NCI-H2107 treated with DMSO at 0.1 percent for 48 hours (cell line): Measurements from ENCODE around the gene MAP3K4.

ENCODE experiments used
- DNase-seq: peaks from one replicate; lab custom pipeline; 2025; ENCODE audit not compliant: unreplicated experiment; lab: John Stamatoyannopoulos, UW

The MAP3K4 gene

DNA sequence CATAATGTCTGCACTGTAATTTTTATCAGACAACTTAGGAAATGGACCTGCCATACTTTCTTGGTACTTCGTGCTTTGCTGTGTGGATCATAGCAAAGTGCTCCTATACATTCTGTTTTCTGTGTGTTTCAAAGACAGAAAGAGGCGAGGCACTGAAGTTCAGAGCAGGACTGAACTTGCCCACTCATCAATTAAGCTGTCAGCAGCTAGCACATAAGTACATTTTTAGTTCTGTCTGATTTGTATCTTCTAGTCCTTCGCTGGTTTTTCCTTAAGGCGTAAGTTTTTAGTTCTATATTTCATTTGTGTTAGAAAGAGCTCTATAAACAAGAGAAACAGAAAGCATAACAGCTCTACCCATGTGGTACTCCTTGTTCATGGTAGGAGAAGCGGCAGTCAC lies 42.1 kb downstream of the MAP3K4 start:
- DNase-seq, result no peak

DNA sequence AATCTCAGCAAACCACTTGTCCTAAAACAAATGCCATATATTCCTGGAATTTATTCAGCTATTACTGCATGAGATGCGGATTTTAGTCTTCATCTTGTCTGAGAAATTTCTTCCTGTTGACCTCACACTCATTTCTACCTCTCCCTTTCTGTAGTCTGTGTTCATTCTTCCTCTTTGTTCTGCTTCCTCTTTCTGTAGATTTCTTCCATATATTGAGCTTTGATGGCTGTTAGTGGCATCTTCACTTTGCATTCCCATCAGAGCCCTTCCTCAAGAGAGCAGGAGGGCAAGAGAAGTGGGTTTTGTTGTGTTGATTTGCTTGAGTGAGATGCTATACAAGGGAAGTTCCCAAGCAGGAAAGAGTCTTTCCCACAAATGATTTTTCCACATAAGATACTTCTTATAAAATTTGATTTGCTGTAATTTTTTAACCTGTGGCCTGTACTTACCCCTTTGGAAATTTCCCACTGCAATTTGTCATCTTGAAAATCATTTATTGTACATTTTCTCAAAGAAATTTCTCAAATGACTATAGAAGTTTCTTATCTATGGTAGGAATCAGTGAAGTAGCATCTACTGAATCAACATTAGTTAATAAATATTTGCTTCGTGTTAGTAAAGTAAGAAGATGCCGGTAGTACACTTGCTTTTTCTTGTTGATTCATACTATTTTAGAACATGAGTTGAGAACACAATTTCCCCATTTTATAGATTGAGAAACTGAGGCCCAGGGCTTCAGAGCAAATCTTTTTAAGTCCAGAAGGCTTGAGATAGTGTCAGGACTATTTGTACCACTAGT lies 43.8 kb downstream of the MAP3K4 start:
- DNase-seq, result no peak

DNA sequence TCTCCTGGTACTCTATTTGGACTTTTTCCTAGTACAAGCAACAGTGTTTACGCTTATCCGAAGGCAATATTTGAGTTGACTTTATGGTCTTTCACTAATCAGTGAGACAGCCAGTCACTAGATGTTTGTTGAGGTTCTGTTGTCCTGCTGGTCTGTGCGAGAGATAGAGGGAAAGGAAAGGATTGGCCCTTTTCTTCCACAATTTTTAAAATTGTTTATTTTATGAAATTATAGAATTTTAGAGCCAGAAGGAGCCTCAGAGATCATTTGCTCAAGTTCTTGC lies 44.4 kb downstream of the MAP3K4 start:
- DNase-seq, result no peak

DNA sequence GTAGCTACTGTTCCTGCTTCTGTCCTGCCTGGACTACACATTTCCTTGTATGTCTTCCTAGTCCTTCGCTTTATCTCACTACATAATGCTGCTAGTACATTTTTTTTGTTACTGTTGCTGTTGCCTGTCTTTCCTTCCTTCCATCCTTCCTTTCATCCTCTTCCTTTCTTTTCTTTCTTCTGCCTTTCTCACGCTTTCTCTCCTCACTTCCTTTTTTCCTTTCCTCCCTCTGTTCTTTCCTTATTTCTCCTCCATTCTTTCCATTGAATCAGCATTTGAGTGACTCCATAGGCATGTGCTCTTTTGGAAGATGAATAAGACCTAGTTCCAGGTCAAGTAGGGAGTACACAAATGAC lies 46.3 kb downstream of the MAP3K4 start:
- no peak for DNase-seq

DNA sequence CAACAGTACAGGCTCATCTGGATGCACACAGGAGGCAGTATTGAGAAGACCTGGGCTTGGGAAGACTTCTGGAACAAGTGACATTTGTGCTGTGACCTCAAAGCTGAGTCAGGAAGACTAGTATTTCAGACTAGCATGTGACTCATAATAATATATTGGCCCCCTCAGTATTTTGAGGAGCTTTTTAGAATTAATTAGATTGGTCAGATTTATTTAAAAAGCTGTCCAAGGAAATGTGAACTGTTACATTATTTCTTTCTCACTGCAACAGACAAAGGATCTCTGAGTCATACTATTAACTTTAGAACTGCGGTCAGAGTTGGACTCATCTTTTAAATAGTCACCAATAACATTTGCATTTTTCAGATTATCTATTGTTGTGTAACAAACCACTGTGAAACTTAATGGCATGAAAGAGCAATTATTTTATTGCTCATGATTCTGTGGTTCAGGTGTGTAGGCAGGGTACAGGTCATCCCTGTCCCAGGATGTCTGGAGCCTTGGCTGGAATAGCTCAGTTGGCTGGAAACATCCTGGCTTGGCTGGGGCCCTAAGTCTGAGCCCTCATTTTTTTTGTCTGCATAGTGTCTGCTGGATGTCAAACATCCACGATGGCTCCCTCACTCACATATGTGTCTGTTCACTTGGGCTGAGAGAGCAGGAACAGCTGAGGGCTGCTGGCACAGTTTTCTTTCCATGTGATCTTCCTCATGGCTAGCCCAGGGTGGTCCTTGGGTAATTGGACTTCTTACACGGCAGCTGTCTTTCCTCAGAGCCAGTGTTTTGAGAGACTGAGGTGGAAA lies 46.9 kb downstream of the MAP3K4 start:
- no peak for DNase-seq

DNA sequence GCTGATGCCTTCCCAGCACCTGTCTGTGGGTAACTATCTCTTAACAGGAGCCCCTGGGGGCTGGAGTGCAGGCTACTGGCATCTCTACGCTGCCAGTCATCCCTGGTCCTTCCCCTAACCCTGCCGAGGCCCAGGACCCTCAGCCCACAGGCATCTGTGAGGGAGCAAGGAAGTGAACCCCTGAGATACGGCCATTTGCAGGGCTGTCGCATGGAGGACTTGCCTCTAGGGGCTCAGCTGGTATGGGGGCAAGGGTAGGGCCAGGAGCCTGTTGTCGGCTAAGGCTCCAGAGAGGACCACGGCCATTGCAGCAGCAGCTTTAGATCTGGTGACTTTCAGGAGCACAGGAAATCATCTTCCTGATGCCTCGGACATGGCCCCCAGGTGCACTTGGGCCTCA lies 49.7 kb downstream of the MAP3K4 start:
- no peak for DNase-seq

DNA sequence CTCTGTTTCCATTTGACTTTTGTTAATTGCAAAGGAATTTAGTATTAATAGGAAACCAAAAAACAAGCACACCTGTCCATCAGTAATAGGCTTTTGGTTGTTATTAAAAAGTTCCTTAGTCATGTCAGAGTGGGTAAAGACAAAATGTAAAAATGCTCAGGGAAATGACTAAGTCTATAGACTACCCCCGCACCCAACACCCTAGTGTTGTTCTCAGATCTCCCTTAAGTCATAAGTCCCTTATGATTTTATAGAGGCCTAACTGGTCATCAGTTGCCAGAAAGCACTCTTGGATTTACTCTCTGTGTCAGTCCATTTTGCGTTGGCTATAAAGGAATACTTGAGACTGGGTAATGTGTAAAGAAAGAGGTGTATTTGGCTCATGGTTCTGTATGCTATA lies 52.8 kb downstream of the MAP3K4 start:
- DNase-seq, result no peak

DNA sequence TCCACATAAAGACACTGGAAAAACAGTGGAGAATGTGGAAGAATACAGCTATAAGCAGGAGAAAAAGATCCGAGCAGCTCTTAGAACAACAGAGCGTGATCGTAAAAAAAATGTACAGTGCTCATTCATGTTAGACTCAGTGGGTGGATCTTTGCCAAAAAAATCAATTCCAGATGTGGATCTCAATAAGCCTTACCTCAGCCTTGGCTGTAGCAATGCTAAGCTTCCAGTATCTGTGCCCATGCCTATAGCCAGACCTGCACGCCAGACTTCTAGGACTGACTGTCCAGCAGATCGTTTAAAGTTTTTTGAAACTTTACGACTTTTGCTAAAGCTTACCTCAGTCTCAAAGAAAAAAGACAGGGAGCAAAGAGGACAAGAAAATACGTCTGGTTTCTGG lies 57.1 kb downstream of the MAP3K4 start:
- DNase-seq, result no peak

DNA sequence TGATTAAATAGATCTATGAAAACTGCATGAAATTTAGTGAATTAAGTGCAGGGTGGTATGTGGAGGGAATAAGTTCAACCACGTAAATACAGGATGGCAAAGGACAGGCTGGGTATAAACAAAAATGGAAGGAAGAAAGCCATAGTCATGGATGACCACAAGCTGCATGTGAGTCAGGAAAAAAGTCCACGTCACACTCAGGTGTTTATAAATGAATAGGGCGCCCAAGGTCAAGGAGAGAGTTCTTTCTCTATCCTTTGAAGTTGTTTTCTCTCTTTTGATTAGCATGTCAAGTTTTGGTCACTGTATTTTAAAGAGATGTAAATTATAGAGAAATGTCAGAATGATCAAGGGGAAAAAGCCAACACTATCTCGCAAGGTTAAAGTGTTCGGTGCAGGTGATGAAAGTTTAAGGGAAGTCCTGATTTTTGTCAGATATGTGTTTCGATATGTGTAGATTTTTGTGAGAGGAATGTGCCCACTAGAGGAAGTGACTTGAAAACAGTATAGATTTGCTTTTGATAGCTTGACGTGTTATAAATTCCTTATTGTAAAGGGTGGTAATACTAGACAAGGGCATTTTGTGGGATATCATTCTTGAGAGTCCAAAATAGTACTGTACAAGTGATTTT lies 58.7 kb downstream of the MAP3K4 start:
- DNase-seq, result no peak

DNA sequence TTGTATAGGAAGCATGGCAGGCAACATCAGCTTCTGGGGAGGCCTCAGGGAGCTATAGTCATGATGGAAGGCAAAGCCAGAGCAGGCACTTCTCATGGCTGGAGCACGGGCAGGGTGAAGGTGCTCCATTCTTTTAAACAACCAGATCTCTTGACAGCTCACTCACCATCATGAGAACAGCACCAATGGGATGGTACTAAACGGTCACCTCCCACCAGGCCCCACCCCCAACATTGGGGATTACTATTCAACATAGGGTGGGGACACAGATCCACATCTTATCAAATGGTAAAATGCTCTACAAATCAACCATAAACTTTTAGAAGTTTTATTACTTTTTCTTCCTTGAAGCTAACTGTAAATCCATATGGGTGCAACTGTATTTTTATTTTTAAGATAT lies 61.5 kb downstream of the MAP3K4 start:
- DNase-seq, result no peak

DNA sequence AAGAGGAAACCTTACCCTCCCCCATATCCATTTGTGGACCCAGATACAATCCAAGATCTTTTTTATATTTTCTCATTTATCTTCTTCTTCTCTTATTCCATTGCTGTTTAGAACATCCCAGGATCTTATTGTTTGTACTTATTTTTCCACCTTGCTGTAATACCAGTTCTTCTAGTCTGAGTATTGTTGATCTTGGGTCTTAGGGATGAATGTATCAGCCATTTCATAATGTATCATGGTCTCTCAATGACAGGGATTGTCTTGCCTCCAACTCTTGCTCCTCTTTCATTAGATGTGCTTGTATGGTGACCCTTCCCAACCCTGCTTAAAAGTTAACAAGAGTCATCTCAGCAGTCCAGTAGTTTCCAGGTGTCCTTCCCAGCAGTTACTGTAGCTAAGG lies 63.3 kb downstream of the MAP3K4 start:
- DNase-seq, result no peak

DNA sequence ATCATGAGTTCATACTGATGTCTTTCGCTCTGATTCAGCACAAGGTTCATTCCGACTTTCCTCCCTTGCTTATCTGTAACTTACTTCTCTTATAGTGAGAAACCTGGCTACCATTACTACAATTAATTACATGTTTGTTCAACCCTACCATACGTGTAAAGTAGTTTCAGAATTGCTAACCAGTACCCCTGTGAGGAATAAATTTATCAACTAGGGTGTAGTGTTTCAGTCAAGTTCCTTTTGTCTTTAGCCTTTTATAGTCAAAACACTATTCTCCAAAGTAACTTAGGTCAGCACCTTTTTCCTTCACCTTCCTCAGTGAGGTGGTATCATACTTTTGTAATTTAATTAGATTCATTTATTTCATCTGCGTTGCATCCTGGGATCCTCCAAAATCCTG lies 64.9 kb downstream of the MAP3K4 start:
- no peak for DNase-seq

DNA sequence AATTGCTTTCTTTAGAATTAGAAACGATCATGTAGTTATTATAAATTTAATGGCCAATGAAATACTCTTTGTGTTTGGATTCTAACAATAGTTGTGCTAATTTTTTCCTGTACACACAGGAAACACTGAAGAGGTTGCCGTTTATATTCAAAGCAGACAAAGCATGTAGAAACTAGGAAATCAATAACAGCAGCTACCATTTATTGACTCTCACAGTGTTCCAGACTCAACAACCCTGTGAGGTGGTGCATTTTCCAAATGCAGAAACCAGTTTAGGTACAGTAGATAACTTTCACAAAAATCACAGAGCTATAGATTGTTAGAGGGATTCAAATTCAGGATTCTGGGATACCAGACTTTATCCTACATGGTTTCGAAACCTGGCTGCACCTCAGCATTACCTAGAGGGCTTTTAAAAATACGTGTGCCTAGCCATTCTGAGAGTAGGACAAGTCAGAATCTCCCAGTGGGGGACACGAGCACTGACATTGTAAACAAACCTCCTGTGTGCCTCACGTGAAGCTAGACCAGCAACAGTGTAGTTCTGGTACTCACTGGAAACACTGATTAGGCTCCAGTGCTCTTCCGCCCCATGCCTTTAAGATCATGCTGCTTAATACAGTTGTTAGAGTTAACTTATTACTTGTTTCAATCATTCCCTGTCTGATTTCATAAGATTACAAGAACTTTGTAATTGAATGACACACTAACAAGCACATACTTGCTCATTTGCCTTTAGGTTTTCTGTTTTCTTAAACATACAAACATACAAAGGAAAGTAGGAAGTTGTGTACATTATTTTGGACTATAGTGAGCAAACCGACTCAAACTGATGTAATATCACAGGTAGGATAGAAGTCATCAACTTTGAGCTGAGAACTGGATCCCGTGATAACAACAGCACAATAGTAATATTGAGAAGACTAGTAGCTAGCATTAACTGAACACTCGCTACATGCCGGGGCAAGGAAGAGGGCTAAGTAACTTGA lies 65.8 kb downstream of the MAP3K4 start:
- peak; percentile 50 for DNase-seq

DNA sequence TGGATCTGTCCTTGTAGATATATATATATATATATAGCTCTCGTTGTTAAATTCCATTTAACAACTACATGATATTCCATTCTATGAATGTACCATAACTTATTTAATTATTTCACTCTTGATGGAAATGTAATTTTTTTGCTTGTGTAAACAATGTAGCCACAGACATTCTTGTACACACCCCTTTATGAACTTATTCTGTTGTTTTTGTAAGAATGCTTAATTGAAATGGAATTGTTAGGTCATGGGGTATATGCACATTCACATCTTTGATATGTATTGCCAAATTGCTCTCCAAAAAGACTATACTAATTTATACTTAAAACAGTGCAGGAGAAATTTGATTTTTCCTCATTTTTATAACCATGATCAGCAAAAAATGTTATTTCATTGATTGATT lies 67.2 kb downstream of the MAP3K4 start:
- DNase-seq, result no peak

DNA sequence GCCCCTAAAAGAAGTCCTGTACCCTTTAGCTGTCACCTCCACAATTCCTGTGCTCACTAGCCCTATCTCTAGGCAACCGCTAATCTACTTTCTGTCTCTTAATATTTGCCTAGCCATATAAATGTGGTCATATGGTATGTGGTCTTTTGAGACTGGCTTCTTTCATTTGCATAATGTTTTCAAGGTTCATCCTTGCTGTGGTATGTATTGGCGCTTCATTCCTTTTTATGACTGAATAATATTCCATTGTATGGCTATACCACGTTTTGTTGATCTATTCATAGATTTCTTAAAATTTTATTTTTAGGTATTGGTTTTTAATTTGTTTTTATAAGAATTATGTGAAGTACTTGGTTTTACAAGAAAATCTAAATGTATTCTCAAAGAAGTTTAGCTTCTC lies 70.0 kb downstream of the MAP3K4 start:
- no peak for DNase-seq

DNA sequence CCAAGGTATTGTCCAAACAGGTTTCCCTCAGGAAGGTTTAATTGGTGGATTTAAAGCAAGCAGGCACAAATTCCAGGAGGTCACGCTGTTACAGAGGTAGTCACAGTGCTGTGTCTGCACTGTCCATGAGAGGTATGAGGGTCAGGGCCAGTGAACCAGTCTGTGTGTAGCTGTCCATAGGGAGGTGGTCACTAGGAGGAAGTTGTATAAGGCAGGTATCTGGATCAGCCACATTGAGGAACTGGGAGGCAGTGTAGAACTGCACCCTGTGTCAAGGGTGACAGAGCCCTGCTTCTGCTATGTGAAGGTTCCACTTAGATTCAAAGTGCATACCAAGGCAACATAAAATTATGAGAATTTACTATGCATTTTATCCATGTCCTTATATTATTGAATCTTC lies 73.3 kb downstream of the MAP3K4 start:
- no peak for DNase-seq

DNA sequence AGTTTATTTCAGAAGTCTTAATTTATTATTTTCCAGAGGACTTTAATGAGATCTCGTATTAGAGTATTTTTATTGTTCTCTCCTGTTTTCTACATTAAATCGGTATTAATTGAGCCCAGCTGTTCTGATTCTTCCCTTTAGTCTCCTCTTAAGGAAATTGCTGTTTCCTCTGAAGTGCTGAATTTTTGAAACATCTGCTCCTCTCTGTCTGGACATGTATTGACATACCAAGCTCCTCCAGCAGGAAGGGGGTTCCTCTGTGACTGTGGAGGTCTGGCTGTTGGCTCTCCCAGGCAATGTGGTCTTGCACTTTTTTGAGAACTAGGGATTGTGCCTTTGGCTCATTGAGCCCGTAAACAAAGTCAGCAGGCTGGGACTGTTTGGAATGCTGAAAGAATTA lies 74.9 kb downstream of the MAP3K4 start:
- no peak for DNase-seq

DNA sequence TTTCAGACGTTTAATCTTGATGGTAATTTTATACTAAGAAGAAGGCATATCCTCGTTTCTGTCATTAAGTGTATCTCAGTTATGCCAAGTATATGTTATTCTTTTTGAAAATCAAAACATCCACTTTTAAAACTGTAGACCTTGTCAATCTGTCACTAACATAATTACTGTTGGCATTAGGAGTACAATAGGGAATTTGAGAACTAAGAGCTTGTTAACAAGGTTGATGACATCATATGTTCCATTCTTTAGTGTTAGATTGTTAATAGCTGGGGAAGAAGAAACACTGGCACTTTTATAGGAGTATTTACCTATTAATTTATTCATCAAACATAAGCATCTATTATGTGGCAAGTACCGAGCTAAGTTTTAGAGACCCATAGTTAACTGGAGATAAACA lies 76.2 kb downstream of the MAP3K4 start:
- peak; percentile 56 for DNase-seq

DNA sequence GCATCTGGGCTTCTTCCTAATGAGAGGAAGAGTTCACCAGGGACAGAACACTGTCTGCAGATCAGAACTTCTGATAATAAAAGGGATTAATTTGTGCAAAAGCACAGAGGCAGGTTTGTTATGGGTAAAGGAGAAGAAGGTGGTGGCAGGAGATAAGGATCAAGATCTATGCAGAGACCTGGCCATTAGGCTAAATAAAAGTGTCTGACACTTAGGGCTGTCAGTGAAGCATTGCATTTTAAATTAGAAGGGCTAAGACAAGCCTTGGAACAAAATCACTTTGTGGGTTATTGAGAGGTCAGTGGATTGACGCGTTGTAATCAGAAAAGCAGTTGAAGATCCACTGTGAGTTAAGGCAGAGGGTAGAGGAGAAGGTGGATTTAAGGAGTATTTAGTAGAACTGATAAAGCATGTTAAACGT lies 76.8 kb downstream of the MAP3K4 start:
- DNase-seq, result no peak

DNA sequence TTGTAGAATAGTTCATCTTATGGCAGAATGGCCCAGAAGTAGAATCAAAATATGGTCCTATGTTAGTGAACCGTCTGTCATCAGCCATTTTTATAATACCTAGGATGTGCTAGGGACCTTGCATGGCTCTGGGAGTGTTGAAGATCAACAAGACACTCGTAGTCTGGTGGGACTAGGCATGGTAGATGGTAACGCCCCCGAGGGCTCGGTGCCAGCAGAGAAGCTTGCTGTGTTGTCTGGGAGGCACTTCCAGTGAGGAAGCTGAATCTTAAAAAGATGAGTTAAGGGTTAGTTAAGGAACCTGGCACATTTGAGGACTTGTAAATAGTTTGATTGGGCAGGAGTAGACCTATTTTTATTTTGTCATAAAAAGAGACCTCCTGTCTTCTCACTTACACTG lies 82.4 kb downstream of the MAP3K4 start:
- DNase-seq, result no peak

DNA sequence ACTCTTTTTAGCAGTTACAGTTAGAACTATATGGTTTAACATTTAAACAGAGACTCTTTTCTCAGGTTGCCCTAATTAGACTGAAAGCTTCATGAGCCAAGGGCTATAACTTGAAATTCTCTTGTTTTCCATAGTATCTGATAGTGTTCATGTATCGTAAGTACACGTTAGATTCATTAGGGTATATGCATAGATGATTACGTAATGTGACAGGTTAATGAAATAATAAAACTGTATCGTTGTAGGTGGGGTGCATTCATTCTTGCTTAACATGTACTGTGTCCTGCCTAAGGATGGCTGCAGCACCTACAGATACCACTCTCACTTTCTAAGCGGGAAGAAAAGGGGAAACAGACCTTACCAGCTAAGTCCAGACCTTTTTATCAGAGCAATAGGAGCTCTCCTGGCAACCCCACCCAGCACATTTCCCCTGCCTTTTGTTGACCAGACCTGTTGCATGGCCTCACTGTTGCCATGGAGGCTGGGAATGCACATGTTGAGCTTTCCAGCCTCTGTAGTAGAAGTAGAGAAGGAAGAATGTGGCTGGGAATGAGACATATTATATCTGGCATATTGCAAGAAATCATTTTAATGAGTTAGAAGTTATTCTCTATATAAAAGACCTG lies 83.0 kb downstream of the MAP3K4 start:
- DNase-seq, result no peak
